HG03439 (cell line): ENCODE results near the gene PATE4.

ENCODE experiments used
- ATAC-seq: cut with Tn5 transposase; IDR thresholded peaks from one replicate; pipeline ENCODE4 v1.9.1; 2021; ENCODE audit warnings: mild to moderate bottlenecking, moderate library complexity; ENCODE audit not compliant: unreplicated experiment

PATE4 gene

DNA sequence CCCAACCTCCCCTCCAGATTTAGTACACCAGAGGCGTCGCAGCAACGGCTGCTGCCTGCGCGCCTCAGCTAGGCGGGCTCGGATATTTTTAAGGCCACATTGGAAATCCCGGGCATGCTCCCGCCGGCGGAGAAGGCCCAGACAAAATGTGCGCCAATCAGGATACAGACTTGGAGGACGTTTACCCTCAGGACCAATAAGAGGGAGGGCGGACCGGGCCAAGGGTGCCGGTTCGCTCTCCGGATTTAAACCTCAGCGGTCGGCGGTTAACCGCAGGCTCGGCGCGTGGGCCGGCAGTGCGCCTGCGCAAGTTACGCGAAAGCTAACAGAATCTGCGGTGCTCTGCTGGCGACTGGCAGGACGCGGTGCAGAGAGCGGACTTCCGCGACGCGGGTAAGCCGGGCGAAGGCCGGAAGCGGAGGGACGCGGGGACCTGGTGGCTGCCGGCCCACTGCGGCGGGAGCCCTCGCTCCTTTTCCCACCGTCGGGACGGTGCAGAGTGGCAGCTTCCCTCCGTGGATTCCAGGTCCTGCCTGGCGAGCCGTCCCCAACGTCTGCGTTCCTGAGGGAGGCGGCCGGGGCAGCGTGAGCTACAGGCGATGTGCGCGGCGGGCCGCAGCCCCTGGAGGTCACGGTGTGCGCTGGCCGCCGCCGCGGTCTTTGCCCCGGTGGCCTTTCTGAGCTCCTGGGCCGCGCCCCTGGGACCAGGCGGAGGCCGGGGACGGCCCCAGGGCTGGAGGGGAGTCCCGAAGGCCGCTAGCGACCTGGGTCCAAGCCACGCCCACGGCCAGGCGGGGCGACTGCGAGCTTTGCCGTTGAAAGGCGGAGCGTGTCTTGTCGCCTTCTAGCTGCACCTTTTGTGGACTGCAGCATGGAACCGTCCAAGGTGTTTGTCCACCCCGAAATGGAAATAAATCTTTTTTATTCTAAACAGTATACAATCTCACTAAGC, 54.5 kb downstream of the PATE4 start, which contains the start of gene HYLS1:
Gene HYLS1, plus strand, starts transcription at position 296 of the 952 bp plus-strand sequence. CDS start 11,701 bp downstream, outside the sequence.
- ATAC-seq: peak; percentile 91
